Endothelial cell of umbilical vein (primary cell): ENCODE data around the gene PHF8. TPM values are rescaled to one million over a fixed set of nuclear protein-coding genes. Genes with fewer than 3 reads are reported as not detected.

Source experiments
- BruUV-seq: library from RNA; stranded (reverse); fragments of 400-500 nt; replicated peaks from 2 replicates; lab custom pipeline; 2021; lab: Mats Ljungman, UMichigan
- CTCF ChIA-PET: fragments of 300-600, 350-600 bp; sonication (Branson Sonifier 250); formaldehyde crosslinking; loops from one replicate; lab custom pipeline; 2021; ENCODE audit warnings: antibody characterized with exemption, inconsistent platforms; lab: Charles Lee
- POLR2A ChIA-PET: fragments of 300-600, 350-600 bp; sonication (Branson Sonifier 250); formaldehyde crosslinking; loops from one replicate; lab custom pipeline; 2021; ENCODE audit warnings: antibody characterized with exemption, inconsistent platforms; lab: Charles Lee
- DNase-seq: peaks from one replicate; pipeline ENCODE4 v3.0.0-alpha.2; 2011; ENCODE audit warnings: low read depth, low spot score
- FAIRE-seq: peaks from 2 replicates; lab custom pipeline; 2011; peaks lifted over from hg19 to GRCh38; lab: Jason Lieb, UNC
- H2AFZ ChIP-seq: 2 replicates; pipeline ENCODE4 v1.6.0; 2012; ENCODE audit warnings: low read depth, low read length, control low read depth, inconsistent platforms
- H3K27ac ChIP-seq: 2 replicates; pipeline ENCODE4 v1.5.1; 2011; ENCODE audit warnings: low read depth, mild to moderate bottlenecking, control low read depth, low read length, moderate library complexity; ENCODE audit not compliant: insufficient read depth
- H3K27me3 ChIP-seq, 2 experiments: 2 replicates each; pipeline versions ENCODE4 v1.6.0 to v1.6.1; 2011; ENCODE audit warnings: low read length in 2 of 2, mixed read lengths in 1 of 2; ENCODE audit not compliant: control insufficient read depth in 2 of 2, insufficient read depth in 2 of 2
- H3K36me3 ChIP-seq, 2 experiments: 2 replicates in 1 of 2; 3 replicates in 1 of 2; pipeline ENCODE4 v1.5.1; 2011; ENCODE audit warnings: low read length in 2 of 2, mild to moderate bottlenecking in 1 of 2, moderate library complexity in 1 of 2; ENCODE audit not compliant: control insufficient read depth in 2 of 2, insufficient read depth in 2 of 2; ENCODE audit errors: extremely low read depth in 1 of 2
- H3K4me1 ChIP-seq: 3 replicates; pipeline ENCODE4 v1.5.1; 2011; ENCODE audit warnings: mild to moderate bottlenecking, low read length; ENCODE audit not compliant: control insufficient read depth, insufficient read depth; ENCODE audit errors: extremely low read depth
- H3K4me2 ChIP-seq: 2 replicates; pipeline ENCODE4 v1.6.1; 2011; ENCODE audit warnings: low read length, control low read depth, mixed read lengths; ENCODE audit not compliant: insufficient read depth
- H3K4me3 ChIP-seq, 3 experiments: fragments of 200-600 bp in 1 of 3; sonication (generic), shearing (Covaris generic) in 1 of 3; replicated peaks in 1 of 3; 2 replicates each; pipeline ENCODE4 v1.5.1; 2011 to 2016; ENCODE audit warnings: control low read depth in 3 of 3, low read length in 3 of 3, mild to moderate bottlenecking in 2 of 3, inconsistent platforms in 1 of 3, low read depth in 1 of 3, moderate library complexity in 1 of 3; ENCODE audit not compliant: insufficient read depth in 1 of 3
- H3K79me2 ChIP-seq: 2 replicates; pipeline ENCODE4 v1.6.0; 2012; ENCODE audit warnings: low read length, inconsistent platforms; ENCODE audit not compliant: control insufficient read depth, insufficient read depth
- H3K9ac ChIP-seq: replicated peaks from 2 replicates; pipeline ENCODE3; 2011; ENCODE audit warnings: low read length, control low read depth; ENCODE audit not compliant: insufficient read depth; ENCODE audit errors: extremely low read depth
- H3K9me1 ChIP-seq: replicated peaks from 3 replicates; pipeline ENCODE4 v1.6.0; 2011; ENCODE audit warnings: mild to moderate bottlenecking, low read length; ENCODE audit not compliant: control insufficient read depth, insufficient read depth; ENCODE audit errors: extremely low read depth
- H3K9me3 ChIP-seq: replicated peaks from 2 replicates; pipeline ENCODE4 v1.5.1; 2012; ENCODE audit warnings: low read length, inconsistent platforms; ENCODE audit not compliant: control insufficient read depth, insufficient read depth
- H4K20me1 ChIP-seq: replicated peaks from 2 replicates; pipeline ENCODE3; 2011; ENCODE audit warnings: mild to moderate bottlenecking, low read length; ENCODE audit not compliant: control insufficient read depth, insufficient read depth; ENCODE audit errors: extremely low read depth
- GATA2 ChIP-seq: IDR thresholded peaks from 2 replicates; pipeline ENCODE4 v1.7.0; 2011; ENCODE audit warnings: low read depth, mild to moderate bottlenecking, moderate library complexity, mixed read lengths, low read length; ENCODE audit not compliant: insufficient read length, insufficient read depth
- JUN ChIP-seq: IDR thresholded peaks from 2 replicates; pipeline ENCODE4 v1.6.1; 2011; ENCODE audit warnings: borderline replicate concordance, low read depth; ENCODE audit not compliant: insufficient read length, insufficient read depth
- dilution Hi-C: fragments of 300-500 bp; cut with MboI; formaldehyde crosslinking; loops from one replicate; pipeline ENCODE4 v1.15.0; 2019; ENCODE audit warnings: low sequenced_read_pairs; ENCODE audit not compliant: extremely low pct_ligation_motif_present
- intact Hi-C: fragments of 100-400 bp; cut with micrococcal nuclease; formaldehyde crosslinking; loops from one replicate; pipeline ENCODE4 v1.10.0; 2022
- polyA plus RNA-seq, 4 experiments: library from polyadenylated mRNA; depleted of rRNA in 3 of 4; stranded (reverse) in 3 of 4; unstranded in 1 of 4; fragments of >200 nt; gene quantifications; 2 replicates each; pipeline versions ENCODE4 v1.2.1 to v1.2.3, GENCODE V29; 2011 to 2012; ENCODE audit warnings: missing spikeins in 1 of 4
- total RNA-seq: library from RNA; stranded (reverse); gene quantifications from 2 replicates; pipeline ENCODE4 v1.2.3, GENCODE V29; 2021

Gene PHF8
- total and polyA plus RNA-seq, 2 donors (not counting 3 experiments of a cell fraction or from before 2014, with no cell fraction given) = 10.9 to 25.5 TPM

GRCh38 chrX:54012830-54013500, 31.3 kb downstream of the PHF8 start:
- no peak for FAIRE-seq
- no TSS peak for BruUV-seq
- H3K9me1 ChIP-seq = no peaks in the 10 kb centered on the region
- H2AFZ ChIP-seq = no peak overlapping the region
- H3K4me2 ChIP-seq = no peak overlapping the region
- ChIA-PET POLR2A (no interaction called here), CTCF (no interaction called here)
- intact Hi-C loops (no loop called here), dilution Hi-C loops (no loop called here)
- no peaks in the 10 kb centered on the region for H4K20me1 ChIP-seq
- no peaks in the 10 kb centered on the region for H3K27me3 ChIP-seq
- no peaks in the 10 kb centered on the region for H3K9me3 ChIP-seq
- H3K36me3 ChIP-seq = peaks cover 0 to 7% of the 10 kb centered on the region in 2 experiments
- DNase-seq = no peak
- H3K79me2 ChIP-seq = no peaks in the 10 kb centered on the region
- H3K9ac ChIP-seq = no peak overlapping the region
- H3K4me3 ChIP-seq = no peak overlapping the region
- H3K27ac ChIP-seq = no peak overlapping the region
- no peaks in the 10 kb centered on the region for H3K4me1 ChIP-seq
- TF ChIP-seq JUN = no peak

- CTCF ChIA-PET = no interaction called here
- no peak for TF ChIP-seq GATA2
Measured at GRCh38 chrX:54007682-54008081, 36.6 kb downstream of the PHF8 start.

More at GRCh38 chrX:54007682-54008081, 36.6 kb downstream of the PHF8 start:
- Histone ChIP-seq H3K27me3 (no peaks in the 10 kb centered on the region), H3K4me1 (no peaks in the 10 kb centered on the region), H3K9me1 (no peaks in the 10 kb centered on the region), H2AFZ (no peak overlapping the region), H4K20me1 (no peaks in the 10 kb centered on the region), H3K9me3 (no peaks in the 10 kb centered on the region), H3K4me2 (no peak overlapping the region), H3K27ac (no peak overlapping the region), H3K4me3 (no peak overlapping the region), H3K79me2 (no peaks in the 10 kb centered on the region), H3K9ac (no peak overlapping the region), H3K36me3 (no peaks in the 10 kb centered on the region)
- intact Hi-C loops = no loop called here
- BruUV-seq = no TSS peak
- DNase-seq (no peak), FAIRE-seq (no peak)
- POLR2A ChIA-PET = no interaction called here
- dilution Hi-C loops = no loop called here
